Measurements from ENCODE around the gene ENOX1. TPM values are rescaled to one million over a fixed set of nuclear protein-coding genes. Genes with fewer than 3 reads are reported as not detected.

Gene ENOX1
- total and polyA plus RNA-seq, 2 of the 13 experiments (the other 11 are each of a cell fraction or from before 2014, with no cell fraction given), result not detected

GRCh38 chr13:43303033-43303729, 483.6 kb downstream of the ENOX1 start:
- no peak for FAIRE-seq
- H3K9me3 ChIP-seq (ENCODE audit: low read length), result no peaks in the 10 kb centered on the region
- H3K4me3 ChIP-seq (replicated peaks in 1 of 3; ENCODE audit: insufficient read depth in 1 of 3, low read depth in 2 of 3, low read length in 3 of 3), result no peak overlapping the region
- WGBS (ENCODE audit: low lambda C conversion rate), result 22% methylated on average over 5 of the region's 5 CpGs
- no peak overlapping the region for H3K4me2 ChIP-seq (ENCODE audit: low read depth, low read length)
- H4K20me1 ChIP-seq (ENCODE audit: insufficient read depth, low read length), result no peaks in the 10 kb centered on the region
- H3K79me2 ChIP-seq (ENCODE audit: insufficient read depth, low read length), result no peaks in the 10 kb centered on the region
- ChIA-PET POLR2A (no interaction called here), CTCF (ENCODE audit: low intra/inter-chr PET ratio, low total read pairs) (no interaction called here)
- no TSS peak for BruUV-seq (replicated peaks)
- peaks cover 0 to 1% of the 10 kb centered on the region in 2 experiments; a peak in 1 of 5 replicates for H3K27me3 ChIP-seq (ENCODE audit: control insufficient read depth in 1 of 2, insufficient read depth in 2 of 2, low read length in 2 of 2)
- H2AFZ ChIP-seq (ENCODE audit: low read length), result no peak overlapping the region
- no peak overlapping the region for H3K27ac ChIP-seq (ENCODE audit: extremely low read length, insufficient read depth, low read length)
- H3K9ac ChIP-seq (ENCODE audit: insufficient read depth, low read depth, low read length), result no peak overlapping the region
- peak; percentile 73 for ATAC-seq
- in situ Hi-C loops (cut with HindIII; ENCODE audit: extremely low pct_ligation_motif_present, low pct_unique_long_range_greater_than_20kb) (loop anchor here (25.0 kb wide), 1 partner anchor 484 kb away; the partner anchor contains the start of gene ENOX1), intact Hi-C loops (cut with micrococcal nuclease; ENCODE audit: unreplicated experiment) (no loop called here)
- TF ChIP-seq ZNF317 (CRISPR knock-in tag; IDR thresholded peaks at IDR 0.05) (no peak), CTCF (CRISPR knock-in tag; IDR thresholded peaks at IDR 0.05) (peak; percentile 40), ZZZ3 (CRISPR knock-in tag; IDR thresholded peaks at IDR 0.05; ENCODE audit: borderline replicate concordance) (no peak), ATF1 (CRISPR knock-in tag; IDR thresholded peaks at IDR 0.05) (no peak), GTF2F1 (IDR thresholded peaks at IDR 0.05; ENCODE audit: low read length) (no peak), PAF1 (CRISPR knock-in tag; IDR thresholded peaks at IDR 0.05) (no peak), TGIF2 (CRISPR knock-in tag; IDR thresholded peaks at IDR 0.05) (no peak), STAG1 (CRISPR knock-in tag; IDR thresholded peaks at IDR 0.05) (peak; percentile 63), ZNF576 (CRISPR knock-in tag; IDR thresholded peaks at IDR 0.05) (no peak), SKIL (CRISPR knock-in tag; IDR thresholded peaks at IDR 0.05; ENCODE audit: borderline replicate concordance) (no peak), NFKB2 (CRISPR knock-in tag; IDR thresholded peaks at IDR 0.05; ENCODE audit: borderline replicate concordance) (no peak), IRX3 (CRISPR knock-in tag; IDR thresholded peaks at IDR 0.05; ENCODE audit: borderline replicate concordance, low read depth) (no peak)
- DNase-seq (ENCODE audit: low spot score), result peak; percentile 12
- H3K36me3 ChIP-seq (replicated peaks in 1 of 2; ENCODE audit: control insufficient read depth in 1 of 2, insufficient read depth in 2 of 2, low read length in 2 of 2), result no peaks in the 10 kb centered on the region
- peaks cover 9% of the 10 kb centered on the region for H3K4me1 ChIP-seq (ENCODE audit: insufficient read depth, low read length)

Data from HepG2 (cell line).